Right atrium auricular region (tissue), 2 donors: Measurements from ENCODE around the gene MADD. TPM values are rescaled to one million over a fixed set of nuclear protein-coding genes. Genes with fewer than 3 reads are reported as not detected.

ENCODE experiments used
- DNase-seq: peaks from one replicate; pipeline ENCODE4 v3.0.0-alpha.2; 2019; ENCODE audit warnings: low spot score
- H3K27ac ChIP-seq, 2 donors: fragments of 200-600 bp; sonication (generic); 1 replicate in 1 of 2; 2 replicates in 1 of 2; pipeline ENCODE4 v1.5.1; 2016 to 2019
- H3K27me3 ChIP-seq, 2 donors: fragments of 200-600 bp; sonication (generic); one replicate each; pipeline versions ENCODE4 v1.5.1 to v1.6.0; 2017 to 2019
- H3K36me3 ChIP-seq: fragments of 200-600 bp; sonication (generic); one replicate; pipeline ENCODE4 v1.5.1; 2016
- H3K4me1 ChIP-seq, 2 donors: fragments of 200-600 bp; sonication (generic); one replicate each; pipeline versions ENCODE4 v1.5.1 to v1.6.0; 2017 to 2019
- H3K4me3 ChIP-seq, 2 donors: fragments of 200-600 bp; sonication (generic); 1 replicate in 1 of 2; 2 replicates in 1 of 2; pipeline ENCODE4 v1.5.1; 2017 to 2019; ENCODE audit warnings: mild to moderate bottlenecking in 1 of 2, moderate library complexity in 1 of 2
- H3K9me3 ChIP-seq, 2 donors: fragments of 200-600 bp; sonication (generic); one replicate each; pipeline ENCODE4 v1.5.1; 2019
- CTCF ChIP-seq, 2 donors: fragments of 200-600 bp; sonication (generic); IDR thresholded peaks; one replicate each; pipeline ENCODE4 v1.5.1; 2019; ENCODE audit warnings: antibody characterized with exemption in 2 of 2
- total RNA-seq, 2 donors: library from RNA; depleted of rRNA; stranded (reverse); fragments of >200 nt; gene quantifications; one replicate each; pipeline ENCODE4 v1.1.0, GENCODE V29; 2016

Gene MADD
- total RNA-seq, 2 donors from 2014 or later, result 28.2 to 49.8 TPM

GRCh38 chr11:47355283-47356128, 85.6 kb downstream of the MADD start:
- no peaks in the 10 kb centered on the region for H3K9me3 ChIP-seq
- DNase-seq, result peak; percentile 95
- H3K27me3 ChIP-seq, result no peaks in the 10 kb centered on the region
- TF ChIP-seq CTCF (IDR thresholded peaks at IDR 0.05), result peak; percentile 91 to 98
- peak overlapping the region; percentile 88 to 98 for H3K27ac ChIP-seq
- H3K4me3 ChIP-seq, result peak overlapping the region; percentile 33 to 56
- H3K4me1 ChIP-seq, result peaks cover 0 to 12% of the 10 kb centered on the region in 2 donors
- H3K36me3 ChIP-seq, result peaks cover 10% of the 10 kb centered on the region

GRCh38 chr11:47356129-47356997, 86.4 kb downstream of the MADD start:
- no peak overlapping the region for H3K27ac ChIP-seq
- DNase-seq, result no peak
- H3K4me1 ChIP-seq, result peaks cover 0 to 16% of the 10 kb centered on the region in 2 donors
- H3K36me3 ChIP-seq, result peaks cover 2% of the 10 kb centered on the region
- no peak overlapping the region for H3K4me3 ChIP-seq
- H3K27me3 ChIP-seq, result no peaks in the 10 kb centered on the region
- H3K9me3 ChIP-seq, result no peaks in the 10 kb centered on the region
- no peak for TF ChIP-seq CTCF (IDR thresholded peaks at IDR 0.05)

GRCh38 chr11:47356998-47357329, 87.0 kb downstream of the MADD start:
- H3K27ac ChIP-seq, result no peak overlapping the region
- no peaks in the 10 kb centered on the region for H3K36me3 ChIP-seq
- TF ChIP-seq CTCF (IDR thresholded peaks at IDR 0.05), result no peak
- H3K4me1 ChIP-seq, result peaks cover 0 to 16% of the 10 kb centered on the region in 2 donors
- H3K4me3 ChIP-seq, result no peak overlapping the region
- DNase-seq, result no peak
- no peaks in the 10 kb centered on the region for H3K27me3 ChIP-seq
- H3K9me3 ChIP-seq, result no peaks in the 10 kb centered on the region

- H3K4me1 ChIP-seq, result peaks cover 0 to 16% of the 10 kb centered on the region in 2 donors
- no peak for TF ChIP-seq CTCF (IDR thresholded peaks at IDR 0.05)
- H3K9me3 ChIP-seq, result no peaks in the 10 kb centered on the region
- no peaks in the 10 kb centered on the region for H3K27me3 ChIP-seq
- no peak overlapping the region for H3K4me3 ChIP-seq
- DNase-seq, result no peak
- no peak overlapping the region for H3K27ac ChIP-seq
- no peaks in the 10 kb centered on the region for H3K36me3 ChIP-seq
These were observed 88.2 kb downstream of the MADD start for GRCh38 chr11:47357985-47358730.

- Histone ChIP-seq H3K4me1 (peaks cover 0 to 16% of the 10 kb centered on the region in 2 donors), H3K36me3 (no peaks in the 10 kb centered on the region), H3K4me3 (no peak overlapping the region), H3K27me3 (no peaks in the 10 kb centered on the region), H3K27ac (no peak overlapping the region), H3K9me3 (no peaks in the 10 kb centered on the region)
- DNase-seq, result no peak
- no peak for TF ChIP-seq CTCF (IDR thresholded peaks at IDR 0.05)
These were observed 88.8 kb downstream of the MADD start for GRCh38 chr11:47358731-47359051.
